GM18909 (cell line): ENCODE results near the gene PLCH1.

Experiments used
- ATAC-seq: cut with Tn5 transposase; IDR thresholded peaks from one replicate; pipeline ENCODE4 v1.9.1; 2021; ENCODE audit warnings: mild to moderate bottlenecking; ENCODE audit not compliant: unreplicated experiment, poor library complexity

PLCH1 gene, protein sequence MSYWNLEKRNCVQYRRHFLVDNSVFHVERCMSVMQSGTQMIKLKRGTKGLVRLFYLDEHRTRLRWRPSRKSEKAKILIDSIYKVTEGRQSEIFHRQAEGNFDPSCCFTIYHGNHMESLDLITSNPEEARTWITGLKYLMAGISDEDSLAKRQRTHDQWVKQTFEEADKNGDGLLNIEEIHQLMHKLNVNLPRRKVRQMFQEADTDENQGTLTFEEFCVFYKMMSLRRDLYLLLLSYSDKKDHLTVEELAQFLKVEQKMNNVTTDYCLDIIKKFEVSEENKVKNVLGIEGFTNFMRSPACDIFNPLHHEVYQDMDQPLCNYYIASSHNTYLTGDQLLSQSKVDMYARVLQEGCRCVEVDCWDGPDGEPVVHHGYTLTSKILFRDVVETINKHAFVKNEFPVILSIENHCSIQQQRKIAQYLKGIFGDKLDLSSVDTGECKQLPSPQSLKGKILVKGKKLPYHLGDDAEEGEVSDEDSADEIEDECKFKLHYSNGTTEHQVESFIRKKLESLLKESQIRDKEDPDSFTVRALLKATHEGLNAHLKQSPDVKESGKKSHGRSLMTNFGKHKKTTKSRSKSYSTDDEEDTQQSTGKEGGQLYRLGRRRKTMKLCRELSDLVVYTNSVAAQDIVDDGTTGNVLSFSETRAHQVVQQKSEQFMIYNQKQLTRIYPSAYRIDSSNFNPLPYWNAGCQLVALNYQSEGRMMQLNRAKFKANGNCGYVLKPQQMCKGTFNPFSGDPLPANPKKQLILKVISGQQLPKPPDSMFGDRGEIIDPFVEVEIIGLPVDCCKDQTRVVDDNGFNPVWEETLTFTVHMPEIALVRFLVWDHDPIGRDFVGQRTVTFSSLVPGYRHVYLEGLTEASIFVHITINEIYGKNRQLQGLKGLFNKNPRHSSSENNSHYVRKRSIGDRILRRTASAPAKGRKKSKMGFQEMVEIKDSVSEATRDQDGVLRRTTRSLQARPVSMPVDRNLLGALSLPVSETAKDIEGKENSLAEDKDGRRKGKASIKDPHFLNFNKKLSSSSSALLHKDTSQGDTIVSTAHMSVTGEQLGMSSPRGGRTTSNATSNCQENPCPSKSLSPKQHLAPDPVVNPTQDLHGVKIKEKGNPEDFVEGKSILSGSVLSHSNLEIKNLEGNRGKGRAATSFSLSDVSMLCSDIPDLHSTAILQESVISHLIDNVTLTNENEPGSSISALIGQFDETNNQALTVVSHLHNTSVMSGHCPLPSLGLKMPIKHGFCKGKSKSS (N-terminal part only)

DNA sequence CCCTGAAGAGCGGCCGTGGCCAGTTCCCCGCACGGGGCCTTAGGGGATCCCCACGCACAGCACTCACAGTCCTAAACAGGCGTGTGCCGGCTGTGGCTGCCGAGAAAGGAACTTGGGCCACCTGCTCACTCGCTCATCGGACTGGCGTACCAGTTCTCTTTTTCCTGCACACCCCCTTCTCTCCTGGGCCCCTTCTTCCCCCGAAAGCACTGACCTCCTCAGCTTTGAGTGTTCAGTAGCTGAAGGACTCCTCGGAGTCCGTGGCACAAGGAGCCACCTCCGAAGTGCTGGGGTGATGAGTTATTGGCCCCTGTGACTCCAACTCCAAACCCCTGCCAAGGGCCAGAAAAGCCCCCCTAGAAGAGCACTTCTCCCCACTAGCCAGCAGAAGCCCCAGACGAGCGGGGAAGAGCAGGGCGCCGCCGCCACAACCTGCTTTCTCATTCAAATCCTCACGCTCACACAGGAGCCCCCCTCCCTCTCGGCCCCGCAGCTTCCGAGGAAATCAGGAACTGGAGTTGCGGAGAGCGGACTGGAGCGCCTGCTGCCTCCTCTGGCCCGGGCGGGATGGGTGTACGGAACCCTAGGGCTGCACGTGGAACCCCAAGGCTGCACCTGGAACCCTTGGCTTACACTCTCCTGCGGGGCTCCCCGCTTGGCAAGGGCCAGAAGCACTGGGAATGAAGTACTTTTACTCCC, at the start of gene PLCH1:
Gene PLCH1 (minus strand): TSS at position 446 of the 699 bp plus-strand sequence. CDS start 40,847 bp downstream, outside the sequence.
- ATAC-seq: peak; percentile 69

DNA sequence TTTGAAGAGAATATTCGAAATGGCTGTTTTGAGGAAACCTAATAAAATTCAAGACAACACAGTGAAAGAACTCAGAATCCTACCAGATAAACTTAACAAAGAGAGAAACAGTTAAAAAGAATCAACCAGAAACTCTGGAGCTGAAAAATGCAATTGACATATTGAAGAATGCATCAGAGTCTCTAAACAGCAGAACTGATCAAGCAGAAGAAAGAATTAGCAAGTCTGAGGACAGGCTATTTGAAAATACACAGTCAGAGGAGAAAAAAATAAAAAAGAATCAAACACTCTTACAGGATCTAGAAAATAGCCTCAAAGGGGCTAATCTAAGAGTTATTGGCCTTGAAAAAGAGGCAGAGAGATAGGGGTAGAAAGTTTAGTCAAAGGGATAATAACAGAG, 47.7 kb upstream of the PLCH1 start:
- ATAC-seq: no peak

GRCh38 chr3:155791190-155791589, 46.3 kb upstream of the PLCH1 start:
- no peak for ATAC-seq

GRCh38 chr3:155790272-155790925, 45.5 kb upstream of the PLCH1 start:
- no peak for ATAC-seq

DNA sequence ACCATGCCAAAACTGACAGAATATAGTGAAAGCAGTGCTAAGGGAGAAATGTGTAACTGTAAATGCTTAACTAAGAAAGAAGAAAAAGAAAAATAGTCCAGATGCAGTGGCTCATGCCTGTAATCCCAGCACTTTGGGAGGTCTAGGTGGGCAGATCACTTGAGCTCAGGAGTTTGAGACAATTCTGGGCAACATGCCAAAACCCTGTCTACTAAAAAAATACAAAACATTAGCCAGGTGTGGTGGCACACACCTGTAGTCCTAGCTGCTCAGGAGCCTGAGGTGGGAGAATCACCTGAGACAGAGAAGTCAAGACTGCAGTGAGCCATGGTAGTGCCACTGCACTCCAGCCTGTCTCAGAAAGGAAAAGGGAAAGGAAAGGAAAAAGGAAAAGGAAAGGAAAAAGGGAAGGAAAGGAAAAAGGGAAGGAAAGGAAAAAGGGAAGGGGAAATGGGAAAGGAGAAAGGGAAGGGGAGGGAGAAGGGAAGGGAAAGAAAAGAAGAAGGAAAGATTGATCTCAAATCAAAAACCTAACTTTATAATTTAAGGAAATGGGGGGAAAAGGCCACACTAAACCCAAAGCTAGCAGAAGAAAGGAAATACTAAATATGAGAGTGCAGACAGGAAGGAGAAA, 40.9 kb upstream of the PLCH1 start:
- ATAC-seq: no peak

GRCh38 chr3:155782390-155782953, 37.6 kb upstream of the PLCH1 start:
- ATAC-seq: no peak

DNA sequence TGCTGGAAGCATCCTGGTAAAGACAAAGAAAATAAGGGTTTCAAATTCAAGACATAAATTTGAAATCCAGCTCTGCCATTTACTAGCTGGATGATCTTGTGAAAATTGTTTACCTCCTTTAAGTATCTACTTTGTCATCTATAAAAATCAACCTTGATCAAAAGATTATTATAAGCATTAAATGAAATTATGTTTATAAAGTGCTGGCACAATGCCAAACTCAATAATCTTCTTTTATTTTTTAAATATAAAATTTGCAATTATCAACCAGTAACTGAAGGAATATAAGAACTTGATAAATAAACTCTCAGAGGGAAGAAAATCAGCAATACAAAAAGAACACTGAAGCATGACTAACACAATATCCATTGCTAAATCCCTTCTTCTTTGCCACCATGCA, 35.4 kb upstream of the PLCH1 start:
- ATAC-seq: no peak

GRCh38 chr3:155778462-155778861, 33.6 kb upstream of the PLCH1 start:
- no peak for ATAC-seq

DNA sequence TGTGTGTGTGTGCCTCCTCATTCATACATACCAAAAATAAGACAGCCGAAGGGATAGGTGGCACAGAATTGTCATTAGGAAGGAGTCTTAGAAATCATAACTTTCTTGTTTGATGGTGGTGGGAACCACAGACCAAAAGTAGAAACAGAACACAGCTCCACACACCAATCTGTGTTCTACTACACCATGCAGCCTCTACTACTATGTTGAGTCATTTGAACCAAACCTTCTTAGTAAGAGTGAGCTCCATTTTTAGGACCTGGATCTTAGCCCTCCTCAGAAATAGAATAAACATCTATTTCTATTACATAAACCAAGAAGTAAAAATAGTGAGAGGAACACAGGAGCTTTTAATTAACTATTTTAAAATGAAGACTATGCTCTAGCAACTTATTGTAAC, 27.9 kb upstream of the PLCH1 start:
- no peak for ATAC-seq

GRCh38 chr3:155771126-155771525, 26.3 kb upstream of the PLCH1 start:
- no peak for ATAC-seq

DNA sequence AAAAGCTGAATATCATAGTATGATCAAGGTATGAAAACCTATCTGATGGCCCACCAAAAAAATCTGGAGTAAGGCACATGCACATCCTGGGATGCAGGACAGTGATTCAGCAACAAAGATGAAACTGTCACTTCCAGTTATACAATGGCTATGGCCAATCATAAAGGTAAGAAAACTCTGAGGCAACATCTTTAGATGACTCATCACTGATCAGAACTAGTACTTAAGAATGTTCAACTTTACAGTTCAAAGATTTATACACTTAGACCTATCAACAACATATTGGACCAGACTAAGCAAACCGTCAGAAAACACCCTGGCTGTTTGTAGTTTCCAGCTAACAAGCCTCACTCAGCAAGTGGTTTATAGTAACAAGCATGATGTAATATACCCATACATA, 21.3 kb upstream of the PLCH1 start:
- ATAC-seq: no peak

DNA sequence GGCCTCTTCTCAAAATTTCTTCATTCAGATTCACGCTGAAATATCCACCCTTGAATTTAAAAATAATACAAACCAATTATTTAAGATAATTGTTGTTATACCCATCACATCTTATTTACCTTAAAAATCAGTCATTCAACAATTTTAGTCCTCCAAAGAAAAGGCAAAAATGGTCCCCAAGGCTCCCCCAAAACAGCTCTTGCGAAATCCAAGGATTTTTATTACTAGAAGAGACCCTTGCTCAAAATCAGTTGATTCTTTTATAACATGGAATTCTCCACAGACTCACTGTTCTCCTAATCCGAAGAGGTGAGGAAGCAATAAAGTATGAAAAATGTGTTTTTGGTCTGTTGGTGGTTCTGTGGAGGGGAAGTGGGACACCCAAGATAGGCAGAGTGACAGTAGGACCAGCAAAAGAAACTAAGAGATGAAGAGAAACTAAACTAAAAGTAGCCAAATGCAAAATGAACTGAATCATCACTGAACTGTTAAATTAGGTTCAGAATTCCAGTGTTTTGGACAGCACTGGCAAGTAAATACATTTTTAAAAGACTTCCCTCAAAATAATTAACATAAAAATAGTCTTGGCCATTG, 19.1 kb upstream of the PLCH1 start:
- no peak for ATAC-seq

DNA sequence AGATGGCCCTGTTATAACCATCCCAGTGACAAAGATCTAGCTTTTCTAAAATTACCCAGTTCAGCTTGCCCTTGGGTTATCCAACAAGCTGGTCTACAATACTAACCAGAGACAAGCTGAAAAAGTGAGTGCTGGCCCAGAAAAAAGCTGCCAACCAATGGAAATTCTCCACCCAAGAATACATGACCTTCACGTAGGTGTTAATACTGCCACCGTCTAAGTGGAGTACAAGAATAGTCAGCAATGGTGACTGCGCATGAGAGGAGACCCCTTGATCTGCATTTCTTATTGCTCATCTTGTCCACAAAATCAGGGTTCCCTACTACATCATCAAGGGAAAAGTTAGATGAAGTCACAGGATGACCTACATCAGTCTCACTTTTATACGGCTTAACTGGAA, 15.8 kb upstream of the PLCH1 start:
- no peak for ATAC-seq

- no peak for ATAC-seq
Observed at GRCh38 chr3:155757577-155757976, 12.7 kb upstream of the PLCH1 start.

GRCh38 chr3:155753038-155753639, 8.3 kb upstream of the PLCH1 start:
- peak; percentile 54 for ATAC-seq

DNA sequence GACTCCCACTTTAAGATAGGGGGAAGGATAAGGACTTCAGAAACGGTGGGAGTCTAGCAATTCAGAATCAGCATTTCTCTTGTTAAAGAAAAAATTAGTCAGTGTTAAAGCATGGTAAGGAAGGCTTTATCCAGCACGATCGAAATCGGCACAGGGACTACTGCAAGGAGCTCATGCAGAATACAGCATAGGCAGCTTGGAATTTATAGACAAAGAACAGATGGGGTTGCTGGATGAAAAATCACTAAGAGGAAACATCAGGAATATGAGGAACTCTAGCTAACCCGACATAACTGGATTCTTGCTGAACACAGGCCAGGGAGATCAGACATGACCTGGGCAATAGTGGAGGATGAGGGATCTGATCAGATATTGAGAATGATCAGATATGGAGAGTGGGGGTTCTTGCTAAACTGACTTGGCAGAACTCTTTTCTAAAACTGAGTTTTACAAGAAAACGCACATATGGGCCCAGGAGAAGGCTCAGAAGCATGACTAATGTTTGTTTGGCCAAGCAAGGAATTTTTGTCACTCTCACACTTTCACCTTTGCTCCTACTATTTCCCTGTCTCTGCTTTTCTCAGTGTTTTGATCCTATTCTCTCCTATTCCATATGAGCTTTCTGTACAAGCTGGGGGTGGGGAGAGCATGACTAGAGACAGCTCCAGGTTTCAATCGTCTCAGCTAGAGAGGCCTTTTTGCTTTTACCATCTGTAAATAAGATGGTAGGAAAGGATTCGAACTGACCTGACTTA, 3.9 kb upstream of the PLCH1 start:
- ATAC-seq: no peak

- ATAC-seq: no peak
Observed at GRCh38 chr3:155747946-155748290, 3.0 kb upstream of the PLCH1 start.
